Umbilical cord (tissue), 2 donors: ENCODE results near the gene WDFY3. TPM values are rescaled to one million over a fixed set of nuclear protein-coding genes. Genes with fewer than 3 reads are reported as not detected.

Experiments
- DNase-seq: peaks from one replicate; pipeline ENCODE4 v3.0.0-alpha.2; 2015; ENCODE audit warnings: low spot score
- total RNA-seq: library from RNA; depleted of rRNA; stranded (reverse); fragments of >200 nt; gene quantifications from one replicate; pipeline ENCODE4 v1.2.3, GENCODE V29; 2014; ENCODE audit warnings: low replicate concordance; ENCODE audit not compliant: insufficient read depth

Gene WDFY3
- total RNA-seq, 1 donor from 2014 or later = 74.9 TPM

- no peak for DNase-seq
Measured at GRCh38 chr4:84913176-84913575, 53.3 kb downstream of the WDFY3 start.

GRCh38 chr4:84912741-84913140, 53.7 kb downstream of the WDFY3 start:
- no peak for DNase-seq

DNA sequence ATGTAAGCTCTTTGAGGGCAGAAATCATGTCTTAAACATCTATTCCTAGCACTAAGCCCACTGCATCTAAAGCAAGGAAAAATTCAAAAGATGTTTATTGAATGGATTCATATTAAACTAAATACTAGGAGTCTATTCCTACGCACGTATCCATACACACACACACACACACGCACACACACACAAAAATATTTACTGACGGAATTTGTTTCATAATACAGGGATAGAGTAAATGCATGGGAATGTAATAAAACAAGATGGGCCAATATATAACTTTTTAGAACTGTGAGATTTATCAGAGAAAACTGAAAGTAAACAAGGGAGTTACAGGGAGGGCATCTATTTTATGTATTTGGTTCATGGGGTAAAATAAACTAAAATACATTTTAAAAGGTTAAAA, 57.6 kb downstream of the WDFY3 start:
- no peak for DNase-seq

- no peak for DNase-seq
Measured at GRCh38 chr4:84907145-84907544, 59.3 kb downstream of the WDFY3 start.

DNA sequence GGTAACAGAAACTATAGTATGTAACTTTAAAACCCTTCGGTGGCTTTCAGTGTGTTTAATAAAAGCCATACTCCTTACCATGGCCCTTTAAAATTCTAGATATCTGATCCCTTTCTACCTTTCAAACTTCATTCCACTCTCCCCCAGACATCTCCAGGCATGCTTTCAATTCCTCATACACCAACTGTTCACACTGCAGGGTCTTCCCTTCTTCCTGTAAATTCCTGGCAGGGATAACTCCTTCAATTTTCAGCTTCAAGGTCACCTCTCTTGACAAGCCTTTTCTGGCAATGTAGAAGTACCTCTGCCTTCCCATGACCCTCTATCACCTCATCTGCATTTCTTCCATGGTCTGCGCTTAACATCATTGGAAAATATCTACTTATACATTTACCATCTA, 60.8 kb downstream of the WDFY3 start:
- DNase-seq = no peak

DNA sequence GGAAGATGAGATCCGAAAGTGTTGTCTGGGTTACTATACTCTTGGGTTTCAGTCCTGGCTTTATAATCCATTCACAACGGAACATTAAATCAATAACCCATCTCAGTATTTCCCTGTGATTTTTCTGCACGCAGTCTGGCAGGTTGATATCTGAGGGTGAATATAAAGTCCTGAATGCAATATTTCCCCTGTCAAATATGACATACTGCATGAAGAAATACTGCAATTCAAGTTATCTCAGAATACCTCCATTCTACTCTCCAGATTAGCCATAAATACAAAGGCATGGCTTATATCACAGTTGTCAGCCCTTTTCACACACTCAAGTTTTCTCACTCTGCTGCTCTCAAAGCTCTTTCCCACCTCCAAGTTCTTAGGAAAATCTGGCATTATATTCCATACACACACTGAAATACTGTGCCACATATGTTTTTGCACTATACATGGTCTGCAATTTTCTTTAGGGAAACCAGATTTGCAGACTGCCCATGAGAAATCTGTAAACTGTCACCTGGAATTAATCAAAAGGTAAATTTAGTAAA, 64.7 kb downstream of the WDFY3 start:
- peak; percentile 50 for DNase-seq

GRCh38 chr4:84901173-84901572, 65.3 kb downstream of the WDFY3 start:
- DNase-seq = no peak

GRCh38 chr4:84899616-84900015, 66.9 kb downstream of the WDFY3 start:
- DNase-seq = no peak

- DNase-seq = no peak
Measured at GRCh38 chr4:84897516-84897915, 69.0 kb downstream of the WDFY3 start.

DNA sequence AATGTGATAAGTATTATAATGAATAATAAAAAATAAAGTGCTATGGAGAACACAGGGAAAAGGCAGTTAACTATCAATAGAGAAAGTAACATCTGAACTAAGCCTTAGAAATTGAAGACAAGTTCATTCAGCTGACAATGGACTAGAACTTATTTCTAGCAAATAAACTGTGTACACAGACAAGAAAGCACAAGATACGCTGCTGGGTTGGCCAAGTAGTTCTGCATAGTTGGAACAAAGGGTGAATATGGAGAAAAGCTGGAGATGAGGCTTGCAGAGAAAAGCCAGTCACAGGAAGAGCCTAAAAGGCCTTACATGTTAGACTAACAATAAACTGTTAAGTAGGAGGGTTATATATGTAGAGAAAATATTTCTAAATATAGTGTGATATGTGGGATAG, 71.2 kb downstream of the WDFY3 start:
- no peak for DNase-seq

- DNase-seq = no peak
Measured at GRCh38 chr4:84894621-84895020, 71.9 kb downstream of the WDFY3 start.

- DNase-seq = no peak
Measured at GRCh38 chr4:84892950-84893349, 73.5 kb downstream of the WDFY3 start.

DNA sequence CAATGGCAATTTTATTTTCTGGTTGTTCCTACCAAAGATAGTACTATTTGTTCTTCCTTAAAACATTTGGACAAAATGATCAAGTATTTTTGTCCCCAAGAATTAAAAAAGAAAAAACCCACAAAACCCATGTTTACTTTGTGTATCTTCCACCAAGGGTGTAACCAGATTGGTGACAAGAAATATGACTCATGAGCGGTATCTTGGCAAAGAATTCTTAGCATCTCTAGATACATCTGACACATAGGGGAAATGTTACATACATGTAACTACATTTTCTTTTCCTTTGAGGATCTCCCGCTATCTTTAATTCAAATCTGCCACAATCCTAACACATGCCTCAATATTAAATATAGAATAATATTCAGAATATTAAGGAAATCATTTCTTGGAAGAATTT, 78.7 kb downstream of the WDFY3 start:
- no peak for DNase-seq

- no peak for DNase-seq
Measured at GRCh38 chr4:84879651-84880200, 86.8 kb downstream of the WDFY3 start.

GRCh38 chr4:84878546-84878945, 87.9 kb downstream of the WDFY3 start:
- DNase-seq = no peak

DNA sequence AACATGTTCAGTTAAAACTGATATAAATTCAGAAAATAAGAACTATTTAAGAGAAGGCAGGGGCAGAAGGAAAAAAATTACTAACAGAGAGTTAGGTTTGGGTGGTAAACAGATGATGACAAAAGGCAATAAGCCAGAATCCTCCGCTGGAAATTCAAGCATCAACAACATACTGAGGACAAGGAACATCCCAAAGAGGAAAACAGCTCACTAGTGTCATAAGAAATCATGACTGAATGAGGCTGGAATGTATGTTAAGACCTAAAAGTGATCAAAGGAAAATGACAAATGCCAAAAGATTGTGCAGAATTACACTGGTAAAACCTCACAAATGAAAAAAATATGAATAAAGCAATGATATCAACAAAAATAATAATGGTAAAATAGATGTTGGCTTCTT, 88.4 kb downstream of the WDFY3 start:
- peak; percentile 71 for DNase-seq

DNA sequence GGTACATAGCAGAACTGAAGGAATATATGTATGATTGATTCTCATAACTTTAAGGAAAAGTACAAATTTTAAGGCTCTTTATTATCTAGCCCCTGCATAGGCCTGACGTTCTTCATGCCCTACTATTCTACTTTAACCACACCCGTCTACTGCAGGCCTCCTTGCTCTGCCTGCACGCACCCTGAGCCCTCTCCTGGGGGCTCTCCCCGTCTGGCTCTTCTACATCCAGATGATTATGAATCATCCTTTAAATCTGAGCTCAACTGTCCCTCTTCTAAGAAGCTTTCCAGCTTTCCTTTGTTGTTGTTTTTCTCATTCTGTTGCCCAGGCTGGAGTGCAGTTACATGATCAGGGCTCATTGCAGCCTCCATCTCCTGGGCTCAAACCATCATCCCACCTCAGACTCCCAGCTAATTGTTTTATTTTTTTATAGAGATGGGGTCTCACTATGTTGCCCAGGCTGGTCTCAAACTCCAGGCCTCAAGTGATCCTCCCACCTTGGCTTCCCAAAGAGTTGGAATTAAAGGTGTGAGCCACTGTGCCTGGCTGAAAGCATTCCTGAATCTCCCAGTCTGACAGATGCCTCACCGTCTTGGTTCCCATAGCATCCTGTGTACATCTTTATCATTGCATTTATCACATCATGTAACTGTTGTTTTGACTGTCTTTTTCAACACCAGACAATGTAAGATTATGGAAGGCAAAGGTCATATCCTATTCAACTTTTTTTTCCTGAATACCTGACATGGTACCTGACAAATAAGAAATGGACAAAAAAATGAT, 89.2 kb downstream of the WDFY3 start:
- DNase-seq = peak; percentile 89

GRCh38 chr4:84875636-84876371, 90.7 kb downstream of the WDFY3 start:
- no peak for DNase-seq

DNA sequence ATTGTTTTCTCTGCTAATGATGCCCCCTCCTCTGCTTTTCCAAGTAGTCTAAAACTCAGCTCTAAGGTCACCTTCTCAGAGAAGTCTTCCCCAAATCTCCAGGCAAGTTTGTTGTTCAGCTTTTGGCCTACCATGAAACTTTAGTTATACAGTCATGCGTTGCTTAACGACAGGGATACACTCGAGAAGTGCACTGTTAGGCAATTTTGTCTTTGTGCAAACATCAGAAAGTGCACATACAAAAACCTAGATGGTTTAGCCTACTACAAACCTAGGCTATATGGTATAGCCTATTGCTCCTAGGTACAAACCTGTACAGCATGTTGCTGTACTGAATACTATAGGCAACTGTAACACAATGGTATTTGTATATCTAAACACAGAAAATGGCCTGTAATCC, 91.9 kb downstream of the WDFY3 start:
- no peak for DNase-seq

GRCh38 chr4:84870398-84871163, 95.9 kb downstream of the WDFY3 start:
- DNase-seq = no peak

DNA sequence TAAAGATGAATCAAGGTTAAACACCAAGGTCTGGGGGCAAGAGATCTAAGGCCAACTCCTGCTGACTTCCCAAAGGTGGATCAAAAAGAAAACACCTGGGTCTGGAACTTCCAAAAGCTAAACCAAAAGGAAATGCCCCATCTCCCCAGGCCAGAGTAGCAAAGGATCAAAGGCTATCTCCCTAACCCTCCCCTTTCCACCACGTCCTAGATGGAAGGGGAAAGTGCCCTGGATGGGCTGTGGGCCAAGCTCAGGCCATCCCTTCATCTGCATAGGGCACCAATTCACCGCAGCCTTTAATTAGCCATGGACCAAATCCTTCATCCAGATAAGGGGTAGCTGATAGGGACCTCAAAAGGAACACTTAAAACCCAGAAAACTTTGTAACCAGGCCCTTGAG, 100.2 kb downstream of the WDFY3 start:
- no peak for DNase-seq

DNA sequence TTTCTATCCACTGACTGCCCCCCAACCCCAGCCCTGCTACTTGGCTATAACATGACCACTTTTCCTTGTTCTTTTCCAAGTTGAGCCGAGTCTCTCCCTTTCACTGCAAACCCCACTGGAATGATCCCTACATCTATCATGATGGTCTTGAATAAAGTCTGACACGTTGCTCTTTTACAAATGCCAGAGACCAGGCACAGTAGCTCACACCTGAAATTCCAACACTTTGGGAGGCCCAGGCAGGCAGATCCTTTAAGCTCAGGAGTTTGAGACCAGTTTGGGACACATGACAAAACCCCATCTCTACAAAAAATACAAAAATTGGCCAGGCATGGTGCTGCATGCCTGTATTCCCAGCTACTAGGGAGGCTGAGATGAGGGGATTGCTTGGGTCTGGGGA, 100.9 kb downstream of the WDFY3 start:
- no peak for DNase-seq
